Loucy (cell line): ENCODE measurements around the gene MATK.

ENCODE experiments used
- H2AFZ ChIP-seq: fragments of 200-600 bp; sonication (generic); 2 replicates; pipeline ENCODE4 v1.6.0; 2016; ENCODE audit warnings: antibody characterized with exemption, mild to moderate bottlenecking, low read length, moderate library complexity
- H3F3A ChIP-seq: fragments of 200-600 bp; 2 replicates; pipeline ENCODE4 v1.6.0; 2016; ENCODE audit warnings: antibody characterized with exemption, low read depth, mild to moderate bottlenecking
- H3K27me3 ChIP-seq: fragments of 200-600 bp; sonication (generic); 2 replicates; pipeline ENCODE4 v1.6.1; 2014; ENCODE audit warnings: low read length, mild to moderate bottlenecking; ENCODE audit not compliant: insufficient read depth, poor library complexity, severe bottlenecking
- H3K36me3 ChIP-seq: fragments of 200-600 bp; sonication (generic); 2 replicates; pipeline ENCODE4 v1.6.1; 2016; ENCODE audit warnings: low read length; ENCODE audit not compliant: insufficient read depth
- H3K4me1 ChIP-seq: fragments of 200-600 bp; sonication (generic); 2 replicates; pipeline ENCODE4 v1.5.1; 2014; ENCODE audit warnings: low read length, mild to moderate bottlenecking; ENCODE audit not compliant: insufficient read depth, poor library complexity, severe bottlenecking
- H3K4me2 ChIP-seq: fragments of 200-600 bp; sonication (generic); 2 replicates; pipeline ENCODE4 v1.6.0; 2014; ENCODE audit warnings: antibody characterized with exemption, low read length, low read depth, mild to moderate bottlenecking; ENCODE audit not compliant: poor library complexity, severe bottlenecking
- H3K4me3 ChIP-seq: fragments of 200-600 bp; sonication (generic); 2 replicates; pipeline ENCODE4 v1.5.1; 2014; ENCODE audit warnings: low read length, mild to moderate bottlenecking, mixed read lengths; ENCODE audit not compliant: poor library complexity, severe bottlenecking
- H3K79me2 ChIP-seq: fragments of 200-600 bp; sonication (generic); 2 replicates; pipeline ENCODE4 v1.6.1; 2014; ENCODE audit warnings: low read length; ENCODE audit not compliant: insufficient read depth
- H3K9ac ChIP-seq: fragments of 200-600 bp; sonication (generic); 2 replicates; pipeline ENCODE4 v1.6.0; 2014; ENCODE audit warnings: mild to moderate bottlenecking, low read depth, low read length, moderate library complexity; ENCODE audit not compliant: poor library complexity, severe bottlenecking
- H3K9me2 ChIP-seq: fragments of 200-600 bp; sonication (generic); replicated peaks from 2 replicates; pipeline ENCODE4 v1.6.1; 2016; ENCODE audit warnings: low read depth, low read length, mixed read lengths
- H3K9me3 ChIP-seq: fragments of 200-600 bp; sonication (generic); 2 replicates; pipeline ENCODE4 v1.6.1; 2014; ENCODE audit warnings: mild to moderate bottlenecking, antibody characterized with exemption, low read length, low read depth; ENCODE audit not compliant: insufficient read depth
- H4K20me1 ChIP-seq: fragments of 200-600 bp; sonication (generic); 2 replicates; pipeline ENCODE4 v1.6.0; 2014; ENCODE audit warnings: antibody characterized with exemption, low read length, mild to moderate bottlenecking; ENCODE audit not compliant: insufficient read depth, poor library complexity, severe bottlenecking
- CTCF ChIP-seq: fragments of 200-600 bp; sonication (generic); conservative IDR thresholded peaks from 2 replicates; pipeline ENCODE4 v1.5.1; 2014; ENCODE audit warnings: mild to moderate bottlenecking, antibody characterized with exemption, low read length
- EZH2phosphoT487 ChIP-seq: fragments of 200-600 bp; IDR thresholded peaks from 2 replicates; pipeline ENCODE4 v1.6.1; 2018; ENCODE audit warnings: antibody characterized with exemption, mild to moderate bottlenecking, moderate library complexity, borderline replicate concordance

Gene MATK, protein sequence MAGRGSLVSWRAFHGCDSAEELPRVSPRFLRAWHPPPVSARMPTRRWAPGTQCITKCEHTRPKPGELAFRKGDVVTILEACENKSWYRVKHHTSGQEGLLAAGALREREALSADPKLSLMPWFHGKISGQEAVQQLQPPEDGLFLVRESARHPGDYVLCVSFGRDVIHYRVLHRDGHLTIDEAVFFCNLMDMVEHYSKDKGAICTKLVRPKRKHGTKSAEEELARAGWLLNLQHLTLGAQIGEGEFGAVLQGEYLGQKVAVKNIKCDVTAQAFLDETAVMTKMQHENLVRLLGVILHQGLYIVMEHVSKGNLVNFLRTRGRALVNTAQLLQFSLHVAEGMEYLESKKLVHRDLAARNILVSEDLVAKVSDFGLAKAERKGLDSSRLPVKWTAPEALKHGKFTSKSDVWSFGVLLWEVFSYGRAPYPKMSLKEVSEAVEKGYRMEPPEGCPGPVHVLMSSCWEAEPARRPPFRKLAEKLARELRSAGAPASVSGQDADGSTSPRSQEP

DNA sequence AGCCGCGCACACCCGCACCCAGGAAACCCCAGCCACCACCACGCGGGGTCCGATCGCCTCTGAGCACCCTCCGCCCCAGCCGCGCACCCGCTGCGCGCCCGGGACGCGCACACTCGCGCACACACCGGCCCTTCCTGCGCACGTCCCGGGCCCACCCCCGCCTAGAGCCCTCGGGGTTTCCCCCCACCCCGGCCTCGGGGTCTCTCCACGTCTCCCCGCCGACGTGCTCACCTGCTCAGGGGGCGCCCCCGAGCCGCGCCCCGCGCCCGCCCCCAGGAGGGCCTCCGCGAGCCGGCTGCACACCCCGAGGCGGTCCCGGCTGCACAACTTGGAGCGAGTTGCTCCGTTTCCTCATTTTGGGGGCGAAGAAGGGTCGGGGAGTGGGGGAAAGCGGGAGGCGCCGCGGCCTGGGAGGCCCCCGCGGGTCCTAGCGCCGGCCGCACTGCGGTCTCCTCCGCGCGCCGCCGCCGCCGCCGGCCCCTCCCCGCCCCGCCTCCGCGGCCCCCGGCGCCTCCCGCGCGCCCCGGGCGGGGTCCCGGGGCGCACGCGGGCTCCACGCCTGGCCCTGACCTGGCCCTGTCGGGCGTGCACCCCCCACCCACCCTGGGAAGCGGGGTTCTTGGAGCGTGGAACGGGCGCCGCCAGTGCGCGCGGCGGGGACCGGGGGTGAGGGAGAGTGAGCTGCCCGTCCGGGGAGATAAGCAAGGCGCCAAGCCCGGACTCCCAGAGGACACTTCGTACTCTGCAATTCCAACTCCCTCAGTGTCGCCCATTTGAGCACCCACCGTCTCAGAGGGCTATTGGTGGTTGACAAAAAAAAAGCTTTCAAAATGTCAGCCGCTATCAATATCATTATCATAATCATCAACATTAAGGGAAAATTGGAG, at the start of gene MATK:
Gene MATK (minus strand): TSS at position 444 of the 887 bp plus-strand sequence. CDS start 1,246 bp downstream, outside the sequence.
- Histone ChIP-seq H3K79me2 (peaks cover 15% of the 10 kb centered on the region), H3K36me3 (peaks cover 5% of the 10 kb centered on the region; the same call in 1 of the 2 replicates), H3K27me3 (peaks cover 4% of the 10 kb centered on the region), H3K9ac (peak within 1 kb of the TSS; percentile 94), H3K4me3 (peak within 1 kb of the TSS; percentile 83), H3K4me1 (peaks cover 9% of the 10 kb centered on the region), H3K4me2 (peak within 1 kb of the TSS; percentile 91), H3K9me2 (no peaks in the 10 kb centered on the region), H3F3A (no peaks in the 10 kb centered on the region), H4K20me1 (no peaks in the 10 kb centered on the region), H2AFZ (peak within 1 kb of the TSS; percentile 99), H3K9me3 (no peaks in the 10 kb centered on the region; the same call in 1 of the 2 replicates)
- TF ChIP-seq CTCF (no peak), EZH2phosphoT487 (no peak)

GRCh38 chr19:3835055-3835435, 48.9 kb upstream of the MATK start:
- Histone ChIP-seq H3K27me3 (no peaks in the 10 kb centered on the region), H3K79me2 (no peaks in the 10 kb centered on the region), H3K4me2 (no peak overlapping the region), H3K9ac (no peak overlapping the region), H3K4me3 (no peak overlapping the region), H3K36me3 (no peaks in the 10 kb centered on the region), H3K4me1 (no peaks in the 10 kb centered on the region), H3K9me2 (no peaks in the 10 kb centered on the region), H4K20me1 (no peaks in the 10 kb centered on the region), H3F3A (no peaks in the 10 kb centered on the region), H2AFZ (no peak overlapping the region), H3K9me3 (no peaks in the 10 kb centered on the region)
- TF ChIP-seq CTCF (no peak), EZH2phosphoT487 (no peak)

DNA sequence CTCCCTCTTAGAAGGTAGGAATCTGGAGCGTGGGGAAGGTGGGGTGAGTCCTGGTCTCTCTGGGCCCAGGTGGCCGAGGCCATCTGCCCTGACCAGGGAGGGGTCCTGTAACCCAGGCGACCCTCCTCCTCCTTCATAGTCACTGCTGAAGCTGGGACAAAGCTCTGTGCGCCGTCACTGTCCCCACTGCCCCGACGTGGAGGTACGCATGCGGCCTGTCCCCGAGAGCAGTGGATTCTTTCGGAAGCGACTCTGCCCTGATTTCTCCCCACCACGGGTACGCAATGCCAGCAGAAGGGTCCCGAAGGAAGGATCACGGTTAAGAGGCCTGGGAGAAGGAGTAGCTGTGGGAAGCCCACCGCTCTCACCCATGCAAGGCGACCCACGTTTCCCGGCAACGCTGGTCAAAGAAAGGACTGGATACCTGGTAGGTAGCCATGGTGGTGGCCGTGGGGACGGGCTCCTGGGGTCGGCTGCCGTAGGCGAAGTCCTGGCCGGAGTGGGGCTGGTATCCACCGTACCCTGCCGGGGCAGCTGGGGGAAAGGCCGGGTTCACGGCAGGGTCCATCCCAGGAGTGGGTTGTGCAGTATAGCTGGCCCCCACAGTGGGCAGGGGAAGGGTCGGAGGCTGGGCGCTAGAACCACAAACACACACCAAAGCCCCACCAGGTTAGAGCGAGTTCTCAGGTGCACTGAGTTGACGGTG, 48.3 kb upstream of the MATK start:
- Histone ChIP-seq H2AFZ (no peak overlapping the region), H3K36me3 (no peaks in the 10 kb centered on the region), H3K27me3 (no peaks in the 10 kb centered on the region), H3K4me1 (no peaks in the 10 kb centered on the region), H3K4me2 (no peak overlapping the region), H3K9me3 (no peaks in the 10 kb centered on the region), H3K9me2 (no peaks in the 10 kb centered on the region), H4K20me1 (no peaks in the 10 kb centered on the region), H3K79me2 (no peaks in the 10 kb centered on the region), H3F3A (no peaks in the 10 kb centered on the region), H3K4me3 (no peak overlapping the region), H3K9ac (no peak overlapping the region)
- no peak for TF ChIP-seq EZH2phosphoT487
